GM21576 (cell line): Measurements from ENCODE around the gene KLF4.
"Not testable (repeated sequence)": the region's sequence is repeated elsewhere in the genome, so short reads cannot be mapped to it uniquely, and the experiment has no call there.

Experiments used
- ATAC-seq: cut with Tn5 transposase; IDR thresholded peaks from one replicate; pipeline ENCODE4 v1.9.1; 2021; ENCODE audit warnings: mild to moderate bottlenecking, moderate library complexity; ENCODE audit not compliant: unreplicated experiment

The KLF4 gene

DNA sequence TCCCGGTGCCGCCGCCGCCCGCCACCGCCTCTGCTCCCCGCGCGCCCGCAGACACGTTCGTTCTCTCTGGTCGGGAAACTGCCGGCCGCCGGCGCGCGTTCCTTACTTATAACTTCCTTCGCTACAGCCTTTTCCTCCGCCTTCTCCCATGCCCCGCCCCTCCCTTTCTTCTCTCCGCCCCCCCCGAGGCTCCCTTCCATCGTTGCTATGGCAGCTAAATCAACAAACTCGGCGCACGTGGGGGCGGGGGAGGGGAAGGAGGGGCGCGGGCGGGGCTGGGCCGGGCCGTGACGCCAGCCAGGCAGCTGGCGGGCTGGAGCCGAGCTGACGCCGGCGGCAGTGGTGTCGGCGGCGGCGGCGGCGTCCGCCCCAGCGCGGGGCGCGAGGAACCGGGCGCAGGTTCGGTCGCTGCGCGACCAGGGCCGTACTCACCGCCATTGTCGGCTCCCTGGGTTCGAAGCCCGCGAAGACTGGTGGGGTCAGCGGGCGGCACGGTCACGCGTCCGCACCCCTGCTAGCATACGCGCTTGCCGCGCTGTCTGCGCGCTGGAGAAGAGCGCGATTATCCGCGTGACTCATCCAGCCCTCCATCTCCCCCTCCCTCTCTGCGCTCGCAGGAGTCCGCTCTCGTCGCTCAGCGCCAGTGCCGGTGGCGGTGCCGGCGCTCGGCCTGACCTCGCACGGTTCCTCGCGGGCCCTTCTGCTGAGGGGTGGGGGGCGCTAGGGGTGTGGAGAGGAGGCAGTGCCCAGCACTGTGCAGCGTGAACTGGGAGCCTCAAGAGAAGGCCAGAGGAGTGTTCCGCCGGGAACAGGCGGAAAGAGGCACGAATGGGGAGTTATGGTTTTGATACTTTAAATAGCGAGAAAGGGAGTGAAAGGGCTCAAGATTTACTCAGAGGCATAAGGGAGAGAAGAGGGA, at the start of gene KLF4:
KLF4 (minus strand) TSS at position 83 of the 919 bp plus-strand sequence. CDS start 597 bp downstream, outside the sequence.
- ATAC-seq: peak; percentile 65

GRCh38 chr9:107536462-107536861, 46.9 kb upstream of the KLF4 start:
- no peak for ATAC-seq

GRCh38 chr9:107534510-107535078, 45.0 kb upstream of the KLF4 start:
- no peak for ATAC-seq

- no peak for ATAC-seq
These were observed 41.1 kb upstream of the KLF4 start for GRCh38 chr9:107530679-107531078.

GRCh38 chr9:107528686-107529085, 39.1 kb upstream of the KLF4 start:
- no peak for ATAC-seq

GRCh38 chr9:107523539-107523938, 34.0 kb upstream of the KLF4 start:
- ATAC-seq: no peak

GRCh38 chr9:107520186-107520585, 30.6 kb upstream of the KLF4 start:
- ATAC-seq: no peak

GRCh38 chr9:107518037-107518807, 28.7 kb upstream of the KLF4 start:
- no peak for ATAC-seq

GRCh38 chr9:107513464-107514100, 24.0 kb upstream of the KLF4 start:
- ATAC-seq: no peak

- ATAC-seq: no peak
These were observed 15.3 kb upstream of the KLF4 start for GRCh38 chr9:107504585-107505455.

GRCh38 chr9:107502464-107502863, 12.9 kb upstream of the KLF4 start:
- ATAC-seq: no peak

GRCh38 chr9:107500421-107501200, 11.0 kb upstream of the KLF4 start:
- not testable (repeated sequence) for ATAC-seq

DNA sequence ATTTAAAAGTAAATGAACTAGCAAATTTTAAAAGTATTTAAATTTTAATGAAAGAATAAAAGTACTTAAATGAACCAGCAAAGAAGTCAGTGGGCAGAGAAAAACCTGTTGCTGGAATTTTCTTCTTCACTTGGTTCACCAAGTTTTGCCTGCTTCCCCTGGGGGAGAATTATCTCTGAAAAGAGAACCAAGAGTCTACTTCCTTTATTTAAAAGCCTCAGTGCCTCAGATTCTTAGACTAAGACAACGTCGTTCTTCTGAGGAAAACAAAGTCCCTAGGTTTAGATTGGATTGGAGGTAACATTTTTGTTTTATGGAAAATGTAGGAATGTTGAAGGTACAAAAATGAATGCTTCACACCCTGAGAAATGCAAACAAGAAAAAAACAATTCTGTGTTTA, 7.4 kb upstream of the KLF4 start:
- no peak for ATAC-seq

GRCh38 chr9:107492381-107492970, 2.9 kb upstream of the KLF4 start:
- no peak for ATAC-seq

DNA sequence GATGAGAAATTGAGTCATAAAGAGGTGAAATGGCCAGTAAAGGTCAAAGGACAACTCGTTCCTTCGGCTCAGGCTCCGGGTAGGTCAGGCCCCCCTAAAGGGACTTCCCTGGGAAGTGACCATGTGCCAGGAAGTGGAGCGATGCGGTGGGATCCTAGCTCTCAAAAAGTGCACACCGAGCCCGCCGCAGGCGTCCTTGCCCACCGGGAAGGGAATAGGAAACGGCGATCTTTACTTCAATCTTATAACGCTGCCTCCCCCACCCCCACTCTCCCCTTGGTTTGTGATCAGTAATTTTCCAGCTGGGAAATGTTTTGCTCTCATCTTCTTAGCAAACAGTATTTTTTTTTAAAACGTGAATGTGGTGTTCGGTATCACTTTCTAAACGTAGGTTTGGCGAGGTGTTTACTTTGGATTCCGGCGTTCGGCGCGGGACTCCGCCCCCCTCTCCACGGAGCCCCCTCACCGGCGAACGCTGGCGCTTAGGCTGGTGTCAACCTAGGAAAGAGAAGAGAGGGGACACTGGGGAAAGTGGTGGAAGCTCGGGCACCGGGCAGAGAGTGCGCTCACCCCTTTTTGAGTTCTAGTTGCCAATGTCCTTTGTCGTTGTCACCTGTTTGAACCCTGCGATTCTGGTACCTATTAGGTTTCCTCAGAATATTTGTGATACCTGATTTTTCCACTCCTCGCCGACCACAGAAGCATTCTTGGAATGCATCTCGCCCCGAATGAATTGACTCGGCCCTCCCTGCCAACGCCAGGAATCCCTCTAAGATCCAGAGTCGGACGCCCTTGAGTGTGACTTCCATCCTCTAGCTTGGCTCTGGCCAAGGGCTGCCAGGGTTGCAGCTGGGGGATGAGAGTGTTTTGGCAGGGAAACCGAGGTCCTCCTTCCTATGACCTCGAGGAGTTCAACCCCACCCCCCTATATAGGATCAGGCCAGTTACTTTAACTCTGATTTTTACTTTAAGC, 1.8 kb upstream of the KLF4 start:
- no peak for ATAC-seq

- ATAC-seq: not testable (repeated sequence)
These were observed 1.0 kb upstream of the KLF4 start for GRCh38 chr9:107490606-107490970.

- peak; percentile 20 for ATAC-seq
These were observed 360 bp downstream of the KLF4 start for GRCh38 chr9:107489144-107489673.
